ENCODE data around the gene HSPA14.

- TF ChIP-seq POLR2A (IDR thresholded peaks at IDR 0.05; ENCODE audit: low read depth, low read length) (no peak), TAF1 (IDR thresholded peaks at IDR 0.05; ENCODE audit: low read depth, low read length) (no peak), POLR2AphosphoS5 (IDR thresholded peaks at IDR 0.05; ENCODE audit: low read depth, low read length) (no peak), POU2F2 (IDR thresholded peaks at IDR 0.05; ENCODE audit: low read depth, low read length) (no peak)
Observed at GRCh38 chr10:14917827-14918226, 79.7 kb downstream of the HSPA14 start.

All from GM12891 (cell line).